ENCODE measurements around the gene GDPD5. TPM values are rescaled to one million over a fixed set of nuclear protein-coding genes. Genes with fewer than 3 reads are reported as not detected.

Gene GDPD5
- total RNA-seq, 2 experiments from 2014 or later: 13.5 to 57.3 TPM

DNA sequence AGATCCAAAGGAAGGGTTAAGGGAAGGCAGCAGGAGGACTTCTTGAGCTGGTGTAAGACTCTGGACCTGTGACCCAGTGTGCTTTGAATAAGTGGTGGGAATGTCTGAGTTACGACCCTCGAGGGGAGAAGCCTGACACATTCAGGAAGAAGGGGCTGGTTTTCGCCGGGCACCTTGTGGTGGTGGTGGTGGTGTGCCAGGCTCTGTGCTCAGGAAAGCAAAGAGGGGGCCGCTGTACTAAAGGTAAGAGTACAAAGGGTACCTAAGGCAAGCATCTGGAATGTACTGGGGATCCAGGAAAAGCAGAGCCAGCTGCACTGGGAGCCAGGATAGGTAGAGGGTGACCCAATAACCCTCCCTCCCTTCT lies 99.0 kb downstream of the GDPD5 start:
- Histone ChIP-seq H3K4me2 (ENCODE audit: low read length) (no peak overlapping the region), H3K9me3 (ENCODE audit: low read length) (no peaks in the 10 kb centered on the region), H3K4me3 (ENCODE audit: low read depth, low read length, poor library complexity, severe bottlenecking) (no peak overlapping the region), H4K20me1 (ENCODE audit: insufficient read depth, low read length) (no peaks in the 10 kb centered on the region), H3K27ac (ENCODE audit: low read depth, low read length, poor library complexity, severe bottlenecking) (no peak overlapping the region), H3K79me2 (ENCODE audit: insufficient read depth, low read depth, low read length) (no peaks in the 10 kb centered on the region), H3K36me3 (ENCODE audit: insufficient read depth, low read length) (no peaks in the 10 kb centered on the region), H3K4me1 (ENCODE audit: insufficient read depth, low read length, poor library complexity, severe bottlenecking) (no peaks in the 10 kb centered on the region), H3K9me2 (ENCODE audit: insufficient read depth, low read length) (no peaks in the 10 kb centered on the region), H2AFZ (ENCODE audit: low read length) (no peak overlapping the region)
- ChIA-PET CTCF (ENCODE audit: unreplicated experiment) (no interaction called here), POLR2A (no interaction called here)
- DNase-seq (ENCODE audit: low spot score): no peak
- TF ChIP-seq, protein P1, sequence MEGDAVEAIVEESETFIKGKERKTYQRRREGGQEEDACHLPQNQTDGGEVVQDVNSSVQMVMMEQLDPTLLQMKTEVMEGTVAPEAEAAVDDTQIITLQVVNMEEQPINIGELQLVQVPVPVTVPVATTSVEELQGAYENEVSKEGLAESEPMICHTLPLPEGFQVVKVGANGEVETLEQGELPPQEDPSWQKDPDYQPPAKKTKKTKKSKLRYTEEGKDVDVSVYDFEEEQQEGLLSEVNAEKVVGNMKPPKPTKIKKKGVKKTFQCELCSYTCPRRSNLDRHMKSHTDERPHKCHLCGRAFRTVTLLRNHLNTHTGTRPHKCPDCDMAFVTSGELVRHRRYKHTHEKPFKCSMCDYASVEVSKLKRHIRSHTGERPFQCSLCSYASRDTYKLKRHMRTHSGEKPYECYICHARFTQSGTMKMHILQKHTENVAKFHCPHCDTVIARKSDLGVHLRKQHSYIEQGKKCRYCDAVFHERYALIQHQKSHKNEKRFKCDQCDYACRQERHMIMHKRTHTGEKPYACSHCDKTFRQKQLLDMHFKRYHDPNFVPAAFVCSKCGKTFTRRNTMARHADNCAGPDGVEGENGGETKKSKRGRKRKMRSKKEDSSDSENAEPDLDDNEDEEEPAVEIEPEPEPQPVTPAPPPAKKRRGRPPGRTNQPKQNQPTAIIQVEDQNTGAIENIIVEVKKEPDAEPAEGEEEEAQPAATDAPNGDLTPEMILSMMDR (conservative IDR thresholded peaks at IDR 0.05; ENCODE audit: low read length): no peak
- no peak for TF ChIP-seq EZH2phosphoT487 (IDR thresholded peaks at IDR 0.05; ENCODE audit: borderline replicate concordance, low read depth, low read length)
- intact Hi-C loops (cut with micrococcal nuclease; ENCODE audit: unreplicated experiment): no loop called here
- BruUV-seq (replicated peaks): no TSS peak

- ChIA-PET POLR2A (interaction anchor here (0.7 kb wide), 2 partner anchors 25 to 226 kb away, joined by 3 read pairs; no protein-coding TSS in a partner anchor), CTCF (ENCODE audit: unreplicated experiment) (no interaction called here)
- Histone ChIP-seq H3K4me1 (ENCODE audit: insufficient read depth, low read length, poor library complexity, severe bottlenecking) (no peaks in the 10 kb centered on the region), H3K4me2 (ENCODE audit: low read length) (no peak overlapping the region), H3K36me3 (ENCODE audit: insufficient read depth, low read length) (no peaks in the 10 kb centered on the region), H3K27ac (ENCODE audit: low read depth, low read length, poor library complexity, severe bottlenecking) (no peak overlapping the region), H3K9me3 (ENCODE audit: low read length) (no peaks in the 10 kb centered on the region), H3K4me3 (ENCODE audit: low read depth, low read length, poor library complexity, severe bottlenecking) (no peak overlapping the region), H4K20me1 (ENCODE audit: insufficient read depth, low read length) (no peaks in the 10 kb centered on the region), H3K79me2 (ENCODE audit: insufficient read depth, low read depth, low read length) (no peaks in the 10 kb centered on the region), H3K9me2 (ENCODE audit: insufficient read depth, low read length) (no peaks in the 10 kb centered on the region), H2AFZ (ENCODE audit: low read length) (no peak overlapping the region)
- intact Hi-C loops (cut with micrococcal nuclease; ENCODE audit: unreplicated experiment): loop anchor here (2.0 kb wide), 1 partner anchor 37 kb away; no protein-coding TSS in a partner anchor
- TF ChIP-seq EZH2phosphoT487 (IDR thresholded peaks at IDR 0.05; ENCODE audit: borderline replicate concordance, low read depth, low read length): no peak
- TF ChIP-seq, protein P1 (conservative IDR thresholded peaks at IDR 0.05; ENCODE audit: low read length): peak; percentile 63
- peak; percentile 13 for DNase-seq (ENCODE audit: low spot score)
- no TSS peak for BruUV-seq (replicated peaks)
These were observed 100.3 kb downstream of the GDPD5 start for GRCh38 chr11:75425422-75425821.

GRCh38 chr11:75424396-75424795 lies 101.3 kb downstream of the GDPD5 start:
- POLR2A ChIA-PET: no interaction called here
- Histone ChIP-seq H3K9me2 (ENCODE audit: insufficient read depth, low read length) (no peaks in the 10 kb centered on the region), H3K4me3 (ENCODE audit: low read depth, low read length, poor library complexity, severe bottlenecking) (no peak overlapping the region), H3K4me2 (ENCODE audit: low read length) (no peak overlapping the region), H3K79me2 (ENCODE audit: insufficient read depth, low read depth, low read length) (no peaks in the 10 kb centered on the region), H3K27ac (ENCODE audit: low read depth, low read length, poor library complexity, severe bottlenecking) (no peak overlapping the region), H3K36me3 (ENCODE audit: insufficient read depth, low read length) (no peaks in the 10 kb centered on the region), H4K20me1 (ENCODE audit: insufficient read depth, low read length) (no peaks in the 10 kb centered on the region), H3K4me1 (ENCODE audit: insufficient read depth, low read length, poor library complexity, severe bottlenecking) (no peaks in the 10 kb centered on the region), H3K9me3 (ENCODE audit: low read length) (no peaks in the 10 kb centered on the region), H2AFZ (ENCODE audit: low read length) (no peak overlapping the region)
- BruUV-seq (replicated peaks): no TSS peak
- intact Hi-C loops (cut with micrococcal nuclease; ENCODE audit: unreplicated experiment): loop anchor here (2.0 kb wide), 1 partner anchor 36 kb away; no protein-coding TSS in a partner anchor
- CTCF ChIA-PET (ENCODE audit: unreplicated experiment): no interaction called here
- DNase-seq (ENCODE audit: low spot score): no peak
- TF ChIP-seq EZH2phosphoT487 (IDR thresholded peaks at IDR 0.05; ENCODE audit: borderline replicate concordance, low read depth, low read length): no peak
- TF ChIP-seq, protein P1 (conservative IDR thresholded peaks at IDR 0.05; ENCODE audit: low read length): no peak
